SK-N-SH (cell line): ENCODE results near the gene SLC18A2.

Source experiments
- EP300 ChIP-seq, 2 experiments: IDR thresholded peaks; 2 replicates each; pipeline versions ENCODE4 v1.4.0 to v1.6.1; 2012; ENCODE audit warnings: borderline replicate concordance in 1 of 2, low read depth in 1 of 2, low read length in 1 of 2
- RAD21 ChIP-seq: IDR thresholded peaks from 2 replicates; pipeline ENCODE4 v1.6.1; 2012; ENCODE audit warnings: mild to moderate bottlenecking, low read length
- TAF1 ChIP-seq: IDR thresholded peaks from 2 replicates; pipeline ENCODE4 v1.6.1; 2012; ENCODE audit warnings: low read depth, mild to moderate bottlenecking, low read length, moderate library complexity, borderline replicate concordance
- TF ChIP-seq, protein P1 (sequence below): fragments of 200-600 bp; sonication (generic); IDR thresholded peaks from 2 replicates; pipeline ENCODE4 v1.6.1; 2017; ENCODE audit warnings: antibody characterized with exemption, mild to moderate bottlenecking, moderate library complexity
- TF ChIP-seq, protein P2 (sequence below): IDR thresholded peaks from 2 replicates; pipeline ENCODE4 v1.6.1; 2012; ENCODE audit warnings: mild to moderate bottlenecking, low read depth, low read length, moderate library complexity

- no peak for TF ChIP-seq TAF1
- TF ChIP-seq, protein P1, sequence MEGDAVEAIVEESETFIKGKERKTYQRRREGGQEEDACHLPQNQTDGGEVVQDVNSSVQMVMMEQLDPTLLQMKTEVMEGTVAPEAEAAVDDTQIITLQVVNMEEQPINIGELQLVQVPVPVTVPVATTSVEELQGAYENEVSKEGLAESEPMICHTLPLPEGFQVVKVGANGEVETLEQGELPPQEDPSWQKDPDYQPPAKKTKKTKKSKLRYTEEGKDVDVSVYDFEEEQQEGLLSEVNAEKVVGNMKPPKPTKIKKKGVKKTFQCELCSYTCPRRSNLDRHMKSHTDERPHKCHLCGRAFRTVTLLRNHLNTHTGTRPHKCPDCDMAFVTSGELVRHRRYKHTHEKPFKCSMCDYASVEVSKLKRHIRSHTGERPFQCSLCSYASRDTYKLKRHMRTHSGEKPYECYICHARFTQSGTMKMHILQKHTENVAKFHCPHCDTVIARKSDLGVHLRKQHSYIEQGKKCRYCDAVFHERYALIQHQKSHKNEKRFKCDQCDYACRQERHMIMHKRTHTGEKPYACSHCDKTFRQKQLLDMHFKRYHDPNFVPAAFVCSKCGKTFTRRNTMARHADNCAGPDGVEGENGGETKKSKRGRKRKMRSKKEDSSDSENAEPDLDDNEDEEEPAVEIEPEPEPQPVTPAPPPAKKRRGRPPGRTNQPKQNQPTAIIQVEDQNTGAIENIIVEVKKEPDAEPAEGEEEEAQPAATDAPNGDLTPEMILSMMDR = no peak
- TF ChIP-seq, protein P2, sequence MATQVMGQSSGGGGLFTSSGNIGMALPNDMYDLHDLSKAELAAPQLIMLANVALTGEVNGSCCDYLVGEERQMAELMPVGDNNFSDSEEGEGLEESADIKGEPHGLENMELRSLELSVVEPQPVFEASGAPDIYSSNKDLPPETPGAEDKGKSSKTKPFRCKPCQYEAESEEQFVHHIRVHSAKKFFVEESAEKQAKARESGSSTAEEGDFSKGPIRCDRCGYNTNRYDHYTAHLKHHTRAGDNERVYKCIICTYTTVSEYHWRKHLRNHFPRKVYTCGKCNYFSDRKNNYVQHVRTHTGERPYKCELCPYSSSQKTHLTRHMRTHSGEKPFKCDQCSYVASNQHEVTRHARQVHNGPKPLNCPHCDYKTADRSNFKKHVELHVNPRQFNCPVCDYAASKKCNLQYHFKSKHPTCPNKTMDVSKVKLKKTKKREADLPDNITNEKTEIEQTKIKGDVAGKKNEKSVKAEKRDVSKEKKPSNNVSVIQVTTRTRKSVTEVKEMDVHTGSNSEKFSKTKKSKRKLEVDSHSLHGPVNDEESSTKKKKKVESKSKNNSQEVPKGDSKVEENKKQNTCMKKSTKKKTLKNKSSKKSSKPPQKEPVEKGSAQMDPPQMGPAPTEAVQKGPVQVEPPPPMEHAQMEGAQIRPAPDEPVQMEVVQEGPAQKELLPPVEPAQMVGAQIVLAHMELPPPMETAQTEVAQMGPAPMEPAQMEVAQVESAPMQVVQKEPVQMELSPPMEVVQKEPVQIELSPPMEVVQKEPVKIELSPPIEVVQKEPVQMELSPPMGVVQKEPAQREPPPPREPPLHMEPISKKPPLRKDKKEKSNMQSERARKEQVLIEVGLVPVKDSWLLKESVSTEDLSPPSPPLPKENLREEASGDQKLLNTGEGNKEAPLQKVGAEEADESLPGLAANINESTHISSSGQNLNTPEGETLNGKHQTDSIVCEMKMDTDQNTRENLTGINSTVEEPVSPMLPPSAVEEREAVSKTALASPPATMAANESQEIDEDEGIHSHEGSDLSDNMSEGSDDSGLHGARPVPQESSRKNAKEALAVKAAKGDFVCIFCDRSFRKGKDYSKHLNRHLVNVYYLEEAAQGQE = no peak
- TF ChIP-seq RAD21 = no peak
- no peak for TF ChIP-seq EP300 (IDR thresholded peaks at IDR 0.05; ENCODE audit: borderline replicate concordance in 1 of 2, low read depth in 1 of 2, low read length in 1 of 2)
These were observed 28.0 kb downstream of the SLC18A2 start for GRCh38 chr10:117268907-117269306.
